Hepatocyte (in vitro differentiated cells): ENCODE measurements around the gene POMP. TPM values are rescaled to one million over a fixed set of nuclear protein-coding genes. Genes with fewer than 3 reads are reported as not detected.

Experiments
- DNase-seq: peaks from one replicate; pipeline ENCODE4 v3.0.0-alpha.2; 2016; ENCODE audit warnings: low spot score
- H2AFZ ChIP-seq: fragments of 200-600 bp; sonication (generic); 2 replicates; pipeline ENCODE4 v1.6.0; 2016; ENCODE audit warnings: antibody characterized with exemption, mild to moderate bottlenecking
- H3K27ac ChIP-seq: fragments of 200-600 bp; sonication (generic); 2 replicates; pipeline ENCODE4 v1.5.1; 2016; ENCODE audit warnings: mild to moderate bottlenecking
- H3K27me3 ChIP-seq: fragments of 200-600 bp; sonication (generic); 2 replicates; pipeline ENCODE4 v1.6.1; 2016
- H3K36me3 ChIP-seq: fragments of 200-600 bp; sonication (generic); replicated peaks from 2 replicates; pipeline ENCODE4 v1.5.1; 2016; ENCODE audit warnings: low read depth; ENCODE audit not compliant: insufficient read depth
- H3K4me1 ChIP-seq: fragments of 200-600 bp; sonication (generic); 2 replicates; pipeline ENCODE4 v1.5.1; 2016; ENCODE audit warnings: mild to moderate bottlenecking, moderate library complexity; ENCODE audit not compliant: insufficient read depth
- H3K4me2 ChIP-seq: fragments of 200-600 bp; sonication (generic); 2 replicates; pipeline ENCODE4 v1.6.0; 2016
- H3K4me3 ChIP-seq: fragments of 200-600 bp; sonication (generic); 2 replicates; pipeline ENCODE4 v1.5.1; 2016; ENCODE audit warnings: mild to moderate bottlenecking
- H3K79me2 ChIP-seq: fragments of 200-600 bp; sonication (generic); 2 replicates; pipeline ENCODE4 v1.6.0; 2017; ENCODE audit warnings: mild to moderate bottlenecking
- H3K9me2 ChIP-seq: fragments of 200-600 bp; sonication (generic); replicated peaks from 2 replicates; pipeline ENCODE4 v1.6.0; 2017; ENCODE audit warnings: mild to moderate bottlenecking; ENCODE audit not compliant: insufficient read depth
- H3K9me3 ChIP-seq: fragments of 200-600 bp; sonication (generic); 2 replicates; pipeline ENCODE4 v1.5.1; 2016; ENCODE audit warnings: low read depth, mild to moderate bottlenecking
- H4K20me1 ChIP-seq: fragments of 200-600 bp; sonication (generic); 2 replicates; pipeline ENCODE4 v1.6.0; 2016; ENCODE audit warnings: mild to moderate bottlenecking; ENCODE audit not compliant: insufficient read depth, poor library complexity, severe bottlenecking
- CTCF ChIP-seq: fragments of 200-600 bp; sonication (generic); IDR thresholded peaks from 2 replicates; pipeline ENCODE4 v1.5.1; 2016; ENCODE audit warnings: antibody characterized with exemption, mild to moderate bottlenecking; ENCODE audit not compliant: poor library complexity
- EZH2 ChIP-seq: fragments of 200-600 bp; sonication (generic); IDR thresholded peaks from 2 replicates; pipeline ENCODE4 v1.6.1; 2016; ENCODE audit warnings: antibody characterized with exemption, mild to moderate bottlenecking, borderline replicate concordance
- EZH2phosphoT487 ChIP-seq: fragments of 200-600 bp; sonication (generic); IDR thresholded peaks from one replicate; pipeline ENCODE4 v1.6.1; 2018; ENCODE audit warnings: antibody characterized with exemption, mild to moderate bottlenecking, low read depth, moderate library complexity; ENCODE audit not compliant: unreplicated experiment, severe bottlenecking
- WGBS: methylation state at CpG from one replicate; pipeline ENCODE4 v1.1.6; 2016; ENCODE audit warnings: low lambda C conversion rate; ENCODE audit errors: missing lambda C conversion rate; 5-methylcytosine and 5-hydroxymethylcytosine counted together
- polyA plus RNA-seq: library from polyadenylated mRNA; unstranded; fragments of >200 nt; fragmentation: Nextera tagmentation; extraction: Ambion mirVana; gene quantifications from 2 replicates; pipeline ENCODE4 v1.2.1, GENCODE V29; 2016
- total RNA-seq: library from RNA; depleted of rRNA; stranded (reverse); fragments of >200 nt; gene quantifications from 2 replicates; pipeline ENCODE4 v1.2.3, GENCODE V29; 2014

Gene POMP
- total and polyA plus RNA-seq, 2 experiments from 2014 or later = 88.1 to 198 TPM

- H2AFZ ChIP-seq = no peak overlapping the region
- no peak overlapping the region for H3K4me2 ChIP-seq
These were observed 36.6 kb upstream of the POMP start for GRCh38 chr13:28622286-28622685.

GRCh38 chr13:28623782-28624706 lies 34.9 kb upstream of the POMP start:
- TF ChIP-seq EZH2phosphoT487 = no peak
- TF ChIP-seq CTCF = no peak
- no peak for TF ChIP-seq EZH2
- no peaks in the 10 kb centered on the region for H3K4me1 ChIP-seq
- no peaks in the 10 kb centered on the region for H3K36me3 ChIP-seq
- no peak overlapping the region for H3K4me2 ChIP-seq
- no peak for DNase-seq
- no peaks in the 10 kb centered on the region for H3K27me3 ChIP-seq
- H3K9me3 ChIP-seq = no peaks in the 10 kb centered on the region
- H4K20me1 ChIP-seq = no peaks in the 10 kb centered on the region
- WGBS = 66% methylated on average over 15 of the region's 15 CpGs
- no peaks in the 10 kb centered on the region for H3K79me2 ChIP-seq
- H3K27ac ChIP-seq = no peak overlapping the region
- H3K4me3 ChIP-seq = no peak overlapping the region
- no peaks in the 10 kb centered on the region for H3K9me2 ChIP-seq
- H2AFZ ChIP-seq = no peak overlapping the region

More at GRCh38 chr13:28622286-28622685, 36.6 kb upstream of the POMP start:
- H3K9me3 ChIP-seq = no peaks in the 10 kb centered on the region
- no peak for TF ChIP-seq CTCF
- no peak for TF ChIP-seq EZH2
- no peak for TF ChIP-seq EZH2phosphoT487
- no peaks in the 10 kb centered on the region for H3K36me3 ChIP-seq
- no peak overlapping the region for H3K4me3 ChIP-seq
- H3K9me2 ChIP-seq = no peaks in the 10 kb centered on the region
- 89% methylated on average over 8 of the region's 8 CpGs for WGBS
- H3K4me1 ChIP-seq = no peaks in the 10 kb centered on the region
- H4K20me1 ChIP-seq = no peaks in the 10 kb centered on the region
- no peaks in the 10 kb centered on the region for H3K79me2 ChIP-seq
- no peak overlapping the region for H3K27ac ChIP-seq
- DNase-seq = no peak
- H3K27me3 ChIP-seq = no peaks in the 10 kb centered on the region

- no peaks in the 10 kb centered on the region for H3K9me3 ChIP-seq
- H3K9me2 ChIP-seq = no peaks in the 10 kb centered on the region
- H3K4me2 ChIP-seq = no peak overlapping the region
- 79% methylated on average over 11 of the region's 11 CpGs for WGBS
- no peak for DNase-seq
- H3K36me3 ChIP-seq = no peaks in the 10 kb centered on the region
- H2AFZ ChIP-seq = no peak overlapping the region
- no peaks in the 10 kb centered on the region for H3K79me2 ChIP-seq
- no peak for TF ChIP-seq EZH2
- TF ChIP-seq EZH2phosphoT487 = no peak
- no peak for TF ChIP-seq CTCF
- no peaks in the 10 kb centered on the region for H3K4me1 ChIP-seq
- no peak overlapping the region for H3K27ac ChIP-seq
- H3K4me3 ChIP-seq = no peak overlapping the region
- H3K27me3 ChIP-seq = no peaks in the 10 kb centered on the region
- no peaks in the 10 kb centered on the region for H4K20me1 ChIP-seq
These were observed 34.1 kb upstream of the POMP start for GRCh38 chr13:28624707-28625432.
